GM18861 (cell line): Measurements from ENCODE around the gene ADCY2.

Source experiments
- ATAC-seq: cut with Tn5 transposase; IDR thresholded peaks from one replicate; pipeline ENCODE4 v1.9.1; 2021; ENCODE audit not compliant: unreplicated experiment

The ADCY2 gene

DNA sequence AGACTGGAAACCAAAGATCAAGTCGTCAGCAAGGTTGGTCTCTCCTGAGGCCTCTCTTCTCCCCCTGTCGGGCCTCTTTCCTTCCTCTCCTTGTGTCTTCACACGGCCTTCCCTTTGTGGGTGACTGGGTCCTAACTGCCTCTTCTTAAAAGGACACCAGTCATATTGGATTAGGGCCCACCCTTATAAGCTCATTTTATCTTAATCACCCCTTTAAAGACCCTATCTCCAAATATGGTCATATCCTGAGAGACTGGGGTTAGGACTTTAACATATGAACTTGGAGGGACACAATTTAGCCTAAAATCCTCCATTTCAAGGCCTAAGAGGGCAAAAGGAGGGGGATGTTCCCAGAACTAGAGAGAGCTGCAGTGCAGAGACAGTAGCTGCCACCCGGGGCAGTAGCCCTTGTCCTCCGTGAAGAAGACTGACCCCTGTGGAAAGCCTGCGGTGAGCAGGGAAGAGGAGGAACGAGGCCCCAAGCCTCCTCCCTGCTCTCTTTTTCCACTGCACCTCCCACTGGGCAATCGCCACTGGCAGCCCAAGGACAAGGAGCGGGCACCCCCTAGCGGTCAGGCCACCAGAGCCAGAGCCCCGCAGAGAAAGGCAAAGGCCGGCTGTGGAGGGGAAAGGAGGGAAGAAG is 420.1 kb downstream of the ADCY2 start:
- peak; percentile 81 for ATAC-seq

DNA sequence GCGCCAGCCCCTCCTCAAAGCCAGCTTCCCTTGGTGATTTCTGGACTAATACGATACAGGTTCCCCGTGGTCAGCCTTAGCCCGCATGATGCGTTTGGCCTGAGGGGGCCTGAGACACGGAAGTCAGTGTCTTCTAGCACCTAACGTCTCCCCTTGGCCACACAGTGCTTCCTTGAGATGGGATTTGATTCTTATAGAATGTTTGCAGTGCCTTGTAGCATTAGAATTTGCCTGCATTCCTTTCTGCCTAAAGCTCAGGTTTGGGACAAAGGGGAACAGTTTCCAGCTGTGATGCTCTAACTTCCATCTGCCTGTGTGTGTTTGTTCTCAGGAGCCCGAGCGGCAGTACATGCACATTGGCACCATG is 420.6 kb downstream of the ADCY2 start:
- no peak for ATAC-seq

DNA sequence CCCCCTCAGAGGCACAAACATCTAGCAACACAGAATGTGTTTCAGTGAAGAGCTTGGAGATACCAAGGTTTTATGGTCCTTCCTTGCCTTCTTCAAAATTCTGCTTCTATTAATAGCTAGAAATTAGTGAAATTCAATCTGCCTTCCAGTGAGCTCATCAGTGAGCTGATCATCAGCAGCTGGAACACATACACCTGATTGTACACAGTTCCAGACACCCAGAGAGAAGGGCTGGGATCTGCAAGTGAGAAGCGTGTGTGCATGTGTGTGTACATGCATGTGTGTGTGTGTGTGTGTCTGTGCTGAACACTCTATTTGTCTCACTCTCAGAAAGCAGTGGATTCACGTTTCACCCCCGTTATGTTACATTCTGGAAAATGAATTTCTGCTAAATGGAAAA is 426.5 kb downstream of the ADCY2 start:
- ATAC-seq, result no peak

DNA sequence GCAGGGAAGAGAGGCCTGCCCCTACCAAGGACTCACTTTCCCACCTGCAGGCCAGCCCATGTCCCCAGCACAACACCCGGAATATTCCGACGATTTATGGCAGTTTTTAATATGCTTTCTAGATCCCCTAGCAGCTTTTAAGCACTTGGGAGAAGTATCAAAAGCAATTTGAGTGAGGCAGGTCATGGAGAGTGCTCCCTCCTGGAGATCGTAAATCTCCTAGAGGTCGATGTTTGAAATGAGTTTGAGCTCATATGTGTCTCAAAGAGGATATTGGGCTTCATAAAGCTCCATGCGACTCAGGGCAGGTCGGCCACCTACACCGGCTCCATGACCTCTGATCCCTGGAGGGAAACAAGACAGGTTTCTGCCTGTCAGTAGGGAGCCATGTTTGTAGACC is 427.7 kb downstream of the ADCY2 start:
- no peak for ATAC-seq

- ATAC-seq, result no peak
These were observed 429.1 kb downstream of the ADCY2 start for GRCh38 chr5:7824995-7825394.

- no peak for ATAC-seq
These were observed 429.7 kb downstream of the ADCY2 start for GRCh38 chr5:7825630-7826029.

GRCh38 chr5:7827610-7828009 is 431.7 kb downstream of the ADCY2 start:
- no peak for ATAC-seq

DNA sequence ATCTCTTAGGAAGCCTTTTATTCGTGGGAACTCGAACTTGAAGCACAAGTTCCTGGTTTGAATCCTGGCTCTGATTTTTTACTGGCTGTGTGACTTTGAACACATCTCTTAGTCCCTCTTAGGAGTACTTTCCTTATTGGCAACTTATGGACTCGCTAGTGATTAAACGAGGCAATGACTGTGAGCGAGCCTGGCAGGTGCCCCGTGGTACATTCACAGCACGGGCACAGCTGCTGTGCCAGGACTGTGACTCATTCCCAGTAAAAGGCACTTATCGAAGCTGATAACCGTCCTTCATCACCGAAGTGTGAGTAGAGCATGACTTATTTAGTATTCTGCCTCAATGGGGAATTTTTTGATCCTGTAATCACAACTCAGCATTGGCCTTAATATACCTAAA is 432.3 kb downstream of the ADCY2 start:
- no peak for ATAC-seq

DNA sequence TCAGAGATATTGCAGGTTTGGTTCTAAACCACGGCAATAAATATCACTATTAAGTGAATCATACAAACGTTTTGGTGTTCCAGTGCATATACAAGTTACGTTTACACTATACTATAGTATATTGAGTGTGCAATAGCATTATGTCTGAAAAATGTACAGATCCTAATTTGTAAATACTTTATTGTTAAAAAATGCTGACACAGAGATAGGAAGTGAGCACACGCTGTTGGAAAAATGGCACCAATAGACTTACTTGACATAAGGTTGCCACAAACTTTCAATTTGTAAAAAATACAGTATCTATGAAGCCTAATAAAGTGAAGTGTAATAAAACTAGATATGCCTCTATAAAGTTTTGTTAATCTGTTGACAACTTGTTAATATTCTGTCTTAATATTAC is 439.0 kb downstream of the ADCY2 start:
- no peak for ATAC-seq

DNA sequence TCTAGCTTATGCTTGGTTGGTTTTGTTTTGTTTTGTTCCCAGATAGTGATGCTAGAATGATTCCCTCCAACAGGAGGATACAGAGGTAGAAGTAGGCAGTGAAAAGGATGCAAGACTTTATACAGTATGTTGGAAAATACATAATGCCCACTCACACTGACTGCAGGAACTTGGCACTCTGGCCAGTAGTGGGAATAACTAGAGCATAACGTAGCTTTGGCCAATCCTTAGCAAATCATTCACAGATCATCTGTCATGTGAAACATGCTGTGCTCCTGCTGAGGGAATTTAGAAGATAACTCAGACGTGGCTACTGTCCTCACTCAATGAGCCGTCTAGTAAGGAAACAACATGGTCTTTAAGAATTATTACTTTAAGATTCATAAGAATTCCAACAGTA is 441.5 kb downstream of the ADCY2 start:
- ATAC-seq, result no peak

DNA sequence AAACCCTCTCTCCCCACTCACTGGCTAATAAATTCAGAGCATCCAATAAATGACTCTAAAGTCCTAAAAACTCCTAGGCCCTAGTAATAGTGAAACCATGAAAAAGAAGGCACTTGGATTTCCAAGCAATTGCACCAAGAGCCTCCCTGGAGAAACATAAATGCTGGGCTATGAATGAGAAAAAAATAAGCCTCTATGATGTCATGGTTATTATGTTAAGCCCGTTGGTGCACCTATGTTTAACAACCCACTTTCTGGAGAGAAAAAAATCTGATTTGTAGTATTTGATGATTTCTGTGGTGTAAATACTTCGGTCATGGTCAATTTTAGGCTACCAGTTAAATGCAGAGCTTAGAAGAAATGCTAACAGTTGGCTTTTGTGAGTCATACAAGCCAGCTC is 446.6 kb downstream of the ADCY2 start:
- ATAC-seq, result no peak

DNA sequence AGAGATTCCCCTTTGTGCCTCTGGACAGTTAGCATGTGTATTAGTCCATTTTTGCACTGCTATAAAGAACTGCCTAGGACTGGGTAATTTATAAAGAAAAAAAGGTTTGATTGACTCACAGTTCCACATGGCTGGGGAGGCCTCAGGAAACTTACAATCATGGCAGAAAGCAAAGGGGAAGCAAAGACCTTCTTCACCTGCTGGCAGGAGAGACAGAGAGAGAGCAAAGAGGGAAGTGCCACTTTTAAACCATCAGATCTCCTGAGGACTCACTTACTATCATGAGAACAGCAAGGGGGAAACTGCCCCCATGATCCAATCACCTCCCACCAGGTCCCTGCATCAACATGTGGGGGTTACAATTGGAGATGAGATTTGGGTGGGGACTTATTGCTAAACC is 449.0 kb downstream of the ADCY2 start:
- no peak for ATAC-seq

DNA sequence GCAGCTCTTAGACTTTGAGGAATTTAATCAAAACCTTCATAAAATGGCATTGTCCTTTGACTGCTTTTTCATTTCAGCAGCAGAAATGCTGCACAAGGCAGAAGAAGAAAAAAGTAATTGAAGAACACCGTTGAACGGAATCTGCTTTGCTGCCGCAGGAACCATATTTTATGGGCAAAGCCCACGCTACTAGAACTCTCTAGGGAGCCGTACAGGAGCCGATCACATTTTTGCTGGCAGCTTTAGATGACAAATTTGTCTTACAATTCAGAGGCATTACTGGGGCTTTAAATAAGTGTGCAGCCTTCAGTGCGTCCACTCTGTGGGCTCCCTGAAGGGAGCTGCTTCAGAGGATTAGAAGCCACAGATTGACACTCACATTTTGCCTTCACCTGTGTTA is 449.6 kb downstream of the ADCY2 start:
- ATAC-seq, result no peak

DNA sequence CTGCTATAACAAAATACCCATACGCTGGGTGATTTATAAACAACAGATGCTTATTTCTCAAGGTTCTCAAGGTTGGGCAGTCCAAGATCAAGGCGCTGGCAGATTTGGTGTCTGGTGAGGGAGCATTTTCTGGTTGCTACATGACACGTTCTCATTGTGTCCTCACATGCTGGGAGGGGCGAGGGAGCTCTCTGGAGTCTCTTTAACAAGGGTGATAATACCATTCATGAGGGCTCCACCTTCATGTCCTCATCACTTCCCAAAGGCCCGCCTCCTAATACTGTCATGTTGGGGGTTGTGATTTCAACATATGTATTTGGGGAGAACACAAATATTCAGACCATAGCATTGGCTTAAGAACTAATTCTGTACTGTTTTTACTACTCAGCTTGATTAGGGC is 450.4 kb downstream of the ADCY2 start:
- ATAC-seq, result no peak

DNA sequence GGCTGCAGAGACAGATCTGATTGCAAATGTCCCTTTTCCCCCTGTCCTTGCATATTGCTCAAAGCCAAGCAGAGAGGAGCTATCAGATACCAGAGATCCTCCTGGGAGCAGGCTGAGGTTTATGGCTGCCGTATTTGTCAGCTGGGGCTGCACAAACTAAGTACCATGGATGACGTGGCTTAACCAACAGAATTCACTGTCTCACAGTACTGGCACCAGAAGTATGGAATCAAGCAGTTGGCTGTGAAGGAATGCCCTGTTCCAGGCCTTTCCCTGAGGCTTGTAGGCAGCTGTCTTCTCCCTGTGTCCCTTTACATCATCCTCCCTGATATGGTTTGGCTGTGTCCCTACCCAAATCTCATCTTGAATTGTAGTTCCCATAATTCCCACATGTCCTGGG is 452.4 kb downstream of the ADCY2 start:
- ATAC-seq, result no peak

- ATAC-seq, result no peak
These were observed 453.9 kb downstream of the ADCY2 start for GRCh38 chr5:7849681-7850394.

GRCh38 chr5:7850395-7851239 is 454.7 kb downstream of the ADCY2 start, which contains the start of gene CFAP90:
Gene CFAP90 (minus strand): TSS chr5:7851133. CDS start chr5:7851021, 112 bp downstream.
- ATAC-seq, result no peak

- no peak for ATAC-seq
These were observed 455.3 kb downstream of the ADCY2 start for GRCh38 chr5:7851240-7851592.

DNA sequence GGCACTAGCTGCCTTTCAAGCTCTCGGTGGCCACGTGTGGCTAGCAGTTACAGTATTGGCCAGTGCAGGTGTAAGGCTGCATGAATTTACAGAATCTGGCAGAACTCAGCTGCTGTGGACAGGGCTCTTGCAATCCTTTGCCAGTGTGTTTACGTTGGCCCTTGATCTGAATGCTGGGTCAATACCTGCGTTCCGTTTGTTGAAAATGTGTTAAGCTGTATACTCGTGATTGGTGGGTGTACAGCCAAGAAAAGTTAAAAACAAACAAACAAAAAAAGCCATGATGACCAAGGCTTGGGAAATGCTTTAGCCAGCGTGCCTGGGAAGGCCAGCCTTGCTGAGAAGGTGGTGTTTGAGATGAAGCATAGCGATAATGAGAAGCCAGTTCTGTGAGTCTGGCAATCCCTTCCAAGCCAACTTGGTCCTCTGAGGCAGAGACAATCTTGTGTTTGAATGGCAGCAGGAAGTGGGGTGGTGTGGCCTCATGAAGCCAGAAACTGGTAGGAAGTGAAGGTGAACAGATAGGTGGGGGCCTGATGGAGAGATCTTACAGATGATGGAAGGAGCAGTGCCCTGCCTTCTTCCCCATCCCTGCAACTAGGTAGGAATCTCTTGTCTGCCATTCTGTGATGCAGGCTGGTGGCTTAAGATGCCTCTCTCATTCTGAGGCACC is 455.8 kb downstream of the ADCY2 start:
- no peak for ATAC-seq

GRCh38 chr5:7852542-7852941 is 456.6 kb downstream of the ADCY2 start:
- ATAC-seq, result no peak

DNA sequence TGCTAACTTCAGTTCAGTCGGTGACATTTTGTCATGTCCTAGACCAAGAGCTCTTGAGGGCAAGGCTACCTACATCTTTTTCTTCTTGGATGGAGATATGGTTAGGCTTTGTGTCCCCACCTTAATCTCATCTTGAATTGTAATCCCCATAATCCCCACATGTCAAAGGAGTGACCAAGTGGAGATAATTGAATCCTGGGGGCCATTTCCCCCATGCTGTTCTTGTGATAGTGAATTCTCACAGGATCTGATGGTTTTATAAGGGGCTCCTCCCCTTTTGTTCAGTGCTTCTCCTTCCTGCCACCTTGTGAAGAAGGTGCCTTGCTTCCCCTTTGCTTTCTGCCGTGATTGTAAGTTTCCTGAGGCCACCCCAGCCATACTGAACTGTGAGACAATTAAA is 457.1 kb downstream of the ADCY2 start:
- ATAC-seq, result no peak

DNA sequence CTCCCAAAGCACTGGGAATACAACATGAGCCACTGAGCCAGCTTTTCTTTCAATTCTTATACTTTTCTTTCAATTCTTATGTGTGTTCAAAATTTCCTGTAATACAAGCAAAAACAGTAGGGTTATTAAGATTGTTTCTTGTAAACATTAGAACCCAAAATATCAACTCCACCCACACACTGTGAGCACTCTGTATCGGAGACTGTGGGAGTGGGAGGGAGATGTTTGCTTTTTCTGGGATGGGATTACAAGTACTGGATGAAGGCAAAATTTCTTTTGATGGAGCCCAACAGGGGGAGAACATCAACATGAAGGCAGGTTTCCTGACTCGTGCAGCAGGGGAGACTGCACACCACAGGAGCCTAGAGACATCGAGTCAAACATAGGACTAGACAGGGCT is 459.7 kb downstream of the ADCY2 start:
- no peak for ATAC-seq
